ENCODE results near the gene ABT1. TPM values are rescaled to one million over a fixed set of nuclear protein-coding genes. Genes with fewer than 3 reads are reported as not detected.

ABT1 gene
- polyA plus RNA-seq, 5 donors: 14.0 to 18.5 (median 15.4) TPM

DNA sequence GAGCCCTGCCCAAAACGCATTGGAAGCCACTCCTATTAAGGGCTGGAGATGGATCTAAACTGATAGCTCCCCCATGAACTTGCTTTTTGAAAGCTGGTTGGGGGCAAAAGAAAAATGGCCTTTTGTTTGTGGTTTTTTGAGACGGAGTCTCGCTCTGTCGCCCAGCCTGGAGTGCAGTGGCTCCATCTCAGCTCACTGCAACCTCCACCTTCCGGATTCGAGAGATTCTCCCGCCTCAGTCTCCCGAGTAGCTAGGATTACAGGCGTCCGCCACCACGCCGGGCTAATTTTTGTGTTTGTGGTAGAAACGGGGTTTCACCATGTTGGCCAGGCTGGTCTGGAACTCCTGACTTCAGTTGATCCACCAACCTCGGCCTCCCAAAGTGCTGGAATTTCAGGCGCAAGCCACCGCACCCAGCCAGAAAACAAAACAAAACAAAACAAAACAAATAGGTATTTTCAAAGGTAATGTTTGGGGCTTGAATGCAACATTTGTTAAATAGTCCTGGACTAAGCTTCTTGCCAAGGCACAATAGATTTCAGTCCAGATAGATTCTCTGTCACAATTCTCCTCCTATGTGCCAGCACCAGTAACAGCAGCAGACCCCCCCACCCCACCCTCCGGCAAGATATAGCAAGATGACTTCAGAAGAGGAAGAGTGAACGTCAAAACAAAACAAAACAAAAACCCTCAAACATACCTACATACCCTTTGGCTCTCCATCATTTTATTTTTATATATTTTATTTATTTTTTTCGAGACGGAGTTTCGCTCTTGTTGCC lies 26.5 kb upstream of the ABT1 start:
- no peak for DNase-seq

GRCh38 chr6:26571592-26572296 lies 25.0 kb upstream of the ABT1 start:
- peak; percentile 69 to 80 for DNase-seq

DNA sequence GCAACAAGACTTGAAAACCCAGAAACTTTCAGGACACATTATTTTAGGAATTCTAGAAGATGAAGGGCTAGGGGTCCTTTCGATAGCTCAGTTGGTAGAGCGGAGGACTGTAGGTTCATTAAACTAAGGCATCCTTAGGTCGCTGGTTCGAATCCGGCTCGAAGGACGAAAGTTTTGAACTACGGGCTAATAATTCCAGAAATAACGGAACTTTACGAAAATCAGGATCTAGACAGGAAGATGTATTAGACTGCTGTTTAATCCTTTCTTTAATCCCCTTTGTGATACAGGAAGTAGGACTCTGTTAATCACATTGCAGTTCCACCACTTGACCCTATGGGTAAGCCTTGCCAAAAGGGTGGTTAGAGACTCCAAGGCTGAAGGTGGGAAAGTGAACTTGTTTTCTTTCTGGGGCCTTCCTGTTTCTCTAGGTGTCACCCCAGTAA lies 21.2 kb upstream of the ABT1 start:
- DNase-seq: no peak

GRCh38 chr6:26576407-26576843 lies 20.3 kb upstream of the ABT1 start:
- DNase-seq: no peak

- no peak for DNase-seq
Observed at GRCh38 chr6:26576929-26577719, 19.6 kb upstream of the ABT1 start.

GRCh38 chr6:26577720-26578072 lies 19.1 kb upstream of the ABT1 start:
- DNase-seq: no peak

DNA sequence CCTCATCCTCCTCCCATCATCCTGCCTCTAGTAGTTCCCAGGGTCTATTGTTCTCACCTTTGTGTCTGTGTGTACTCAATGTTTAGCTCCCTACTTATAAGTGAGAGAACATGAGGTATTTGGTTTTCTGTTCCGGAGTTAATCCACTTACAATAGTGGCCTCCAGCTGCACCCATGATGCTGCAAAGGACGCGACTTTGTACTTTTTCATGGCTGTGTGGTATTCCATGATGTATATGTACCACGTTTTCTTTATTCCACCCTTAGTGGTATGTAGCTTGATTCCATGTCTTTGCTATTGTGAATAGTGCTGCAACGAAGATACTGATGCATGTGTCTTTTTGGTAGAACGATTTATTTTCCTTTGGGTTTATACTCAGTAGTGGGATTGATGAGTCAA lies 18.5 kb upstream of the ABT1 start:
- DNase-seq: no peak

- no peak for DNase-seq
Observed at GRCh38 chr6:26578741-26579140, 18.0 kb upstream of the ABT1 start.

DNA sequence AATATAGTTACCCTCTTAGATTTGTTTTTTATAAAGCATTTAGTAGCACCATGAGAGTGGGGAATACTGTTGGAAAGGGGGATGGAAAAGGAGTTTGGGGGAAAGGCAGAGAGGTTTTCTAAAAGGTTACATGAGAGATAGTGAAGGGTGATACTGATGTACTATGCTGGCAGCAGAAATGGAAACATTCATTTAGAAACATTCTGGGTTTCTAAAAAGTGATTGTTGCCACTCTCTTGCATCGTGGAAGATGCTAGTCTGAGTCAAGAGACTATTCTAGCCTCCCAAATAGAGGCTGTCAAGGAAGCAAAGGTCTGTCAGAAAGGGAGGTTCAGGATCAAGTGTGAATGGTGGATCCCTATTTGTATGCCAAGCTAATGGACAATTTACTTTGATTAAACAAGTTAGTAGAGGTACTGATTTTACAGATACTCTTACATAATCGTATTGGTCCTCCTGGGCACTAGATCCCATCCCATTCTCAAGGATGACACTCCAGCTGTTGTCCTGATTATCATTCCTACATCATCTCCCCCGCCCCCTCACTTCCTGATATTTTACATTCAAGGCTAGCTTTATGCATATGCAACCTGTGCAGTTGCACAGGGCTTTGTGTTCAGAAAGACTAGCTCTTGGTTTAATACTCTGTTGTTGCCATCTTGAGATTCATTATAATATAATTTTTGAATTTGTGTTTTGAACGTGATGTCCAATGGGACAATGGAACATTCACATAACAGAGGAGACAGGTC lies 15.4 kb upstream of the ABT1 start:
- no peak for DNase-seq

DNA sequence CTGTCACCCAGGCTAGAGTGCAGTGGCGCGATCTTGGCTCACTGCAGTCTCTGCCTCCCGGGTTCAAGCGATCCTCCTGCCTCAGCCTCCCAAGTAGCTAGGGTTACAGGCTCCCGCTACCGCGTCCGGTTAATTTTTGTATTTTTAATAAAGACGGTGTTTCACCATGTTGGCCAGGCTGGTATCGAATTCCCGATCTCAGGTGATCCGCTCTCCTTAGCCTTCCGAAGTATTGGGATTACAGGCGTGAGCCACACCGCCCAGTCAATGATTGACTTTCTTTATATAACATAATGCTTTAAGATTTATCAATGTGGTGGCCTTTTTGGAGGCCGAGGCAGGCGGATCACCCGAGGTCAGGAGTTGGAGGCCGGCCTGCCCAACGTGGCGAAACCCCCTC lies 7.8 kb upstream of the ABT1 start:
- no peak for DNase-seq

GRCh38 chr6:26592649-26593048 lies 4.1 kb upstream of the ABT1 start:
- no peak for DNase-seq

DNA sequence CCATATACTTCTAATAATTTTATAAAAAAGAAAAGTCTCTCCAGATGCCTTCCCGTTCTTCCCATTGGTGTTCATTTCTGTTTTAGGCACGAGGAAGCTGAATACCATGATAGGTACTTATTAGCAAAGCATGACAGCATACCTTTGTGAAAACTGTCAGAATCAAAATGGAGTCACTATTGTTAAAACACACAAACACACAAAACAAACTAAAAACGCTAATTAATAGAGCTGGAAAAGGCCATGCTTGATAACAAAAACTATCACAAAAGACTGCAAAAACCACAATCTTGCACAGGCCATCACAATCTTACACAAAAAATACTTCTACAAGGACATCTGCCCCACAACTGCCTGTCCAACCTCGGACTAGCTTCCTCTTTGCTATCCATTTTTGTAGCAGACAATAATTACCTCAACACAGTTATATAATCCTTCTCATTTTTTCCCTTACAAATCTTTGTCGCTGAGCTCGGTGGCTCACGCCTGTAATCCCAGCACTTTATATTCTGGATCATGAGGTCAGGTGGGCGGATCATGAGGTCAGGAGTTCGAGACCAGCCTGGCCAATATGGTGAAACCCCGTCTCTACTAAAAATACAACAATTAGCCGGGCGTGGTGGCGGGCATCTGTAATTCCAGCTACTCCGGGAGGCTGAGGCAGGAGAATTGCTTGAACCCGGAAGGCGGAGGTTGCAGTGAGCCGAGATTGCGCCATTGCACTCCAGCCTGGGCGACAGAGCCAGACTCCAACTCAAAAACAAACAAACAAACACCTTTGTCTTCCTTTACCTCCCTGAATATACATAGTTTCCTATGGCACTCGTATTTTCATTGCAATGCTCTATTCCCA lies 3.2 kb upstream of the ABT1 start:
- no peak for DNase-seq

DNA sequence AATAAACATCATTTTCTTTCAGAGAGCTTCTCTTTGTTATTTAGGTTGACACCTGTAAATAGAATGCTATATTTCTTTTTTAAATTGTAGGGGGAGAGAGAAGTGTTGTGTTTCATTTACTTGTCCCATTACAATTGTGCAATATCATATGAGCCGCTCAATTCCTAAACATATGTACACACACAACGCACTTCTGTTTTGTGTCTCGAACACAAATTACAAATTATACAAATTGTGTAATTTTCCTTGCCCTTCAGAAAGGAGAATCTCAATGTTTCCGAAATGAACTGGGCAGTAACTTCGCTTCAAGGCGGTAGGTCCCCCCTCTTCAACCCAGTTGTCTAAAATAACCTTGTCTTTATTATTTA lies 2.6 kb upstream of the ABT1 start:
- no peak for DNase-seq

- no peak for DNase-seq
Observed at GRCh38 chr6:26594730-26595632, 1.8 kb upstream of the ABT1 start.

DNA sequence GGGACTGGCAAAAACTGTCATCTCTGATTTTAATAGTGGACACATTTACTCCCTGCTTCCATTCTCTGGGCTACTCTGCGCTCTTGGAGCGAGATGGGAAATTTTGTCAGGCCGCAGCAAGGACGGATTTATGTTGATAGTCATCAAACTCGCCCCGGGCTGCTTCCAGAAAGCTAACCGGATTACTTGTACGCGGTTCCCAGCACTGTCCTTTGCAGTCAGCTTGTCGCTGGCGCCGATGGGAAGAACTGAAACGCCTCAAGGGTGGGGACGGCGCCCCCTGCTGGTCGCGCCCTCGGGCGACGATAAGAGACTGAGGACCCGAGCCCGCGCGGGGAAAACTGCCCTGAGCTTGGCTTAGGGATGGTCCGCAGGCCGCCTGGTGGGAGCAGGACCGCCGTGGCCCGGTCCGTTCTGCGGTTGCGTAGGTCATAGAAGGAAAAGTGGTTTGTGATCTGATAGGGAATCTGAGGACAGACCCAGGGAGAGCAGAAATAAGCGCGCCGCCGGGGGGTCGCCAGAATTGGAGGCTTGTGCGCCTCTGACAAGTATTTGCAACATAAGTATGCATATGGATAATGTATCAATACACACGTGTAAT lies 984 bp upstream of the ABT1 start:
- peak; percentile 90 to 91 for DNase-seq

GRCh38 chr6:26597389-26597766 lies 625 bp downstream of the ABT1 start:
- no peak for DNase-seq

GRCh38 chr6:26597821-26598220 lies 1.1 kb downstream of the ABT1 start:
- no peak for DNase-seq

GRCh38 chr6:26598267-26598666 lies 1.5 kb downstream of the ABT1 start:
- DNase-seq: no peak

DNA sequence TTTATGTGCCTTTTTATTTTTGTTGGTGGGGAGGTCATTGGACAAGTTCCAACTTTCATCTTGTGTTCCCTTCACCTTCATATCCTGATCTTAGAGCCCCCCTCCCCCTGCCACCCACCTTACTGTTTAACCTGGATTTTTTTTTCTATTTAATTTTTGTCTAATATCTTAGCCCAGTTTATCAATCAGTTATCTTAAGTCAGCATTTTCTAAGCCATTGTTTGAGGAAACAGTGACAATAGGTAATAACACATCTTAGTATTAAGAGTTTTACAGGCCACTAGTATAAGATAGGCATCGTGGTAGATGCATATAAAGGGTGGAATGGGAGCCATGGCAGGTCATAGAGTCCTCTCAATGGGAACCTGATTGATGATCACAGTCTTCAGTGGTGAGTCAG lies 2.4 kb downstream of the ABT1 start:
- DNase-seq: no peak

All from right lung (tissue), 5 donors.